ENCODE data around the gene GMDS. TPM values are rescaled to one million over a fixed set of nuclear protein-coding genes. Genes with fewer than 3 reads are reported as not detected.

GMDS gene
- polyA plus RNA-seq, 1 of the 3 experiments (the other 2 are of a cell fraction), result 12.3 TPM

DNA sequence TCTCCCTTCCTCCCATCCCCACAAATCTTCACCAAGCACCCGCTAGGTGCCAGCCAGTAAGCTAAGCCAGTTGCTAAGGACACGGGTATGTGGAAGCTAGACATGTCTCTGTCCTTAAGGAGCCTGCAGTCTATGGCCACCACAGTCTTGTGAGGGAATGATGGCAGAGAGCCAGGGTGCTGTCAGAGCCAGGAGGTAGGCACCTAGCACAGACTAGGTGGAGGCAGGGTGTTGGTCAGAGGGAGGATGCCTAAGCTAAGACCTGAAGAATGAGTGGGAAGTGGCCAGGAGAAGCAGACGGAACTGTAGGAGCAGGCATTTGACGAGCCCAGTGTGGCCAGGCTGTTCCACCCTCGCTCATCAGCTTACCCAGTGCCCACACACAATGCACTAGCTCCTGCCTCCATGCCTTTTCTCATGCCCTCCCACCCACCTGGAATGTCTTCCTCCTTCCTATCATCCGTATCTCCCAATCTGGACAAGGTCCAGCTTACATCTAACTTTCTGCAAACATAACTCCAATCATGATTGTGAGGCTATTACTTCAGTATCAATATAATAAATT, 510.1 kb downstream of the GMDS start:
- CTCF ChIA-PET, result interaction anchor here (1.1 to 2.1 kb wide), 3 partner anchors 14 to 48 kb away, joined by 3 to 7 read pairs (median 4); no protein-coding TSS in a partner anchor
- H3K9ac ChIP-seq, result no peak overlapping the region

DNA sequence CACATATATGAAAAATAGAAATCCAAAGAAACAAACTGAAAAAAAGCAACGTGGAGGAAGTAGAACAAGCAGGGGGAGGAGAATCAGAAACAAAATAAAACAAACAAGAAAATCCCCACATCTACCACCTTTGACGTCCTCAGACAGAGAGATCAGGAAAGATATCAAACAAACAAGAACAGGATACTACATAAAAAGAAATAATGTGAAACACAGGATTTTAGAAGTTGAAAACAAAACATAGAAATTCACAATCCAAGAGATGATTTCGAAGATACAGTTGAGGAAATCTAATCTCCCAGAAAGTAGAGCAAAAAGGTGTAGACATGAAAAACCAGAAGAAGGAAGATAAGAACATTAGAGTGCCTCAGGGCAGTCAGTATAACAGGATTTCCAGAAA, 514.5 kb downstream of the GMDS start:
- H2AFZ ChIP-seq (ENCODE audit: low read depth), result no peak overlapping the region
- CTCF ChIA-PET, result interaction anchor here (1.4 kb wide), 1 partner anchor 373 kb away, joined by 3 read pairs; no protein-coding TSS in a partner anchor

More for the DNA sequence above, 510.1 kb downstream of the GMDS start:
- H3K9me3 ChIP-seq, result 0 out of 2 replicates have a peak, but pooled peaks cover 3% of the 10 kb centered on the region
- 88% methylated on average over 6 of the region's 6 CpGs for WGBS (ENCODE audit: low lambda C conversion rate)
- H3K36me3 ChIP-seq (replicated peaks in 1 of 2; ENCODE audit: control insufficient read depth in 1 of 2, insufficient read depth in 2 of 2, low read length in 1 of 2), result no peaks in the 10 kb centered on the region
- no peaks in the 10 kb centered on the region for H3K27me3 ChIP-seq (ENCODE audit: insufficient read depth)
- no peaks in the 10 kb centered on the region for H3K79me2 ChIP-seq (ENCODE audit: insufficient read depth)
- H3K4me3 ChIP-seq (ENCODE audit: low read depth in 2 of 2, low read length in 1 of 2), result no peak overlapping the region
- H3F3A ChIP-seq (replicated peaks; ENCODE audit: insufficient read depth), result no peaks in the 10 kb centered on the region
- H3K9me2 ChIP-seq, result no peaks in the 10 kb centered on the region
- no peaks in the 10 kb centered on the region; a peak in 1 of 4 replicates for H3K4me1 ChIP-seq (ENCODE audit: control insufficient read depth in 1 of 2, insufficient read depth in 2 of 2, low read depth in 1 of 2, low read length in 1 of 2)
- H2AFZ ChIP-seq (ENCODE audit: low read depth), result no peak overlapping the region
- H3K27ac ChIP-seq (ENCODE audit: low read depth in 2 of 2, low read length in 1 of 2), result no peak overlapping the region
- no peak for DNase-seq
- TF ChIP-seq YY1 (IDR thresholded peaks at IDR 0.05; ENCODE audit: low read depth) (no peak), USF2 (IDR thresholded peaks at IDR 0.05; ENCODE audit: borderline replicate concordance, low read depth, low read length) (no peak), REST (IDR thresholded peaks at IDR 0.05; ENCODE audit: low read depth, low read length) (no peak), RFX5 (IDR thresholded peaks at IDR 0.05; ENCODE audit: low read length) (no peak), RCOR1 (IDR thresholded peaks at IDR 0.05; ENCODE audit: low read length) (no peak), EZH2phosphoT487 (IDR thresholded peaks at IDR 0.05; ENCODE audit: borderline replicate concordance, low read depth) (no peak)
- POLR2A ChIA-PET, result no interaction called here
- no peaks in the 10 kb centered on the region for H4K20me1 ChIP-seq (ENCODE audit: insufficient read depth)
- H3K4me2 ChIP-seq, result no peak overlapping the region

More for the DNA sequence above, 514.5 kb downstream of the GMDS start:
- no peak overlapping the region for H3K27ac ChIP-seq (ENCODE audit: low read depth in 2 of 2, low read length in 1 of 2)
- H3K4me1 ChIP-seq (ENCODE audit: control insufficient read depth in 1 of 2, insufficient read depth in 2 of 2, low read depth in 1 of 2, low read length in 1 of 2), result peaks cover 0 to 12% of the 10 kb centered on the region in 2 experiments; a peak in 1 of 4 replicates
- H4K20me1 ChIP-seq (ENCODE audit: insufficient read depth), result no peaks in the 10 kb centered on the region
- no peak for TF ChIP-seq FOXM1 (IDR thresholded peaks at IDR 0.05; ENCODE audit: low read depth)
- TF ChIP-seq TCF12 (IDR thresholded peaks at IDR 0.05), result no peak
- TF ChIP-seq NFIC (IDR thresholded peaks at IDR 0.05; ENCODE audit: borderline replicate concordance), result no peak
- no peak for TF ChIP-seq CHD2 (IDR thresholded peaks at IDR 0.05; ENCODE audit: low read length, partially characterized antibody)
- TF ChIP-seq TEAD4 (IDR thresholded peaks at IDR 0.05; ENCODE audit: borderline replicate concordance, insufficient read depth), result no peak
- no peak for TF ChIP-seq TAF1 (IDR thresholded peaks at IDR 0.05; ENCODE audit: borderline replicate concordance, low read depth, low read length)
- no peak for TF ChIP-seq SMC3 (IDR thresholded peaks at IDR 0.05; ENCODE audit: low read depth, low read length)
- H3K9me3 ChIP-seq, result 0 out of 2 replicates have a peak, but pooled peaks cover 3% of the 10 kb centered on the region
- no peaks in the 10 kb centered on the region for H3F3A ChIP-seq (replicated peaks; ENCODE audit: insufficient read depth)
- H3K79me2 ChIP-seq (ENCODE audit: insufficient read depth), result no peaks in the 10 kb centered on the region
- no peak overlapping the region for H3K9ac ChIP-seq
- POLR2A ChIA-PET, result no interaction called here
- no peak for DNase-seq
- peaks cover 0 to under 1% of the 10 kb centered on the region in 2 experiments for H3K36me3 ChIP-seq (replicated peaks in 1 of 2; ENCODE audit: control insufficient read depth in 1 of 2, insufficient read depth in 2 of 2, low read length in 1 of 2)
- WGBS (ENCODE audit: low lambda C conversion rate), result 49% methylated on average over 3 of the region's 3 CpGs
- H3K4me2 ChIP-seq, result no peak overlapping the region
- no peaks in the 10 kb centered on the region for H3K9me2 ChIP-seq
- no peaks in the 10 kb centered on the region for H3K27me3 ChIP-seq (ENCODE audit: insufficient read depth)
- H3K4me3 ChIP-seq (ENCODE audit: low read depth in 2 of 2, low read length in 1 of 2), result no peak overlapping the region

All from SK-N-SH (cell line).